Stimulated activated CD8-positive, alpha-beta memory T cell treated with anti-CD3 and anti-CD28 coated beads, Interleukin-4, amount 100 ng/mL, for 48 hours (primary cell): ENCODE measurements around the gene TRAF1.
A peak's percentile ranks its signal among the peaks of the same experiment; 100 is the strongest.

Experiments used
- DNase-seq: peaks from one replicate; pipeline ENCODE4 v3.0.0-alpha.2; 2020

The TRAF1 gene

GRCh38 chr9:120885958-120886357 lies 40.6 kb downstream of the TRAF1 start:
- DNase-seq, result no peak

DNA sequence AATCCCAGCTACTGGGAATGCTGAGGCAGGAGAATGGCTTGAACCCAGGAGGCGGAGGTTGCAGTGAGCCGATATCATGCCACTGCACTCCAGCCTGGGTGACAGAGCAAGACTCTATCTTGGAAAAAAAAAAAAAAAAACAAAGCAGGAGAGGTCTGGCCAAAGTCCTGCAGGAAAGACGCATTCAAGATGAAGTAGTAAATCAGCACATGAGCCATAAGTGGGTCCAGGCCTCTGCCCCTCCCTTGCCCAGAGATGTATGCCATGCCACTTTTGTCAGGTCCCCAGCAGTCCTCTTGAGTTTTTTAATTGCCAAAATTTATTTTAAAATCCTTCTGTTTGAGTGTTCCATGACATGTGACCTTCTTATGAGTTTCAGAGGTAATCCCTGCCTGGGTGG lies 41.1 kb downstream of the TRAF1 start:
- no peak for DNase-seq

GRCh38 chr9:120883608-120883996 lies 43.0 kb downstream of the TRAF1 start:
- DNase-seq, result no peak

- no peak for DNase-seq
Measured at GRCh38 chr9:120882935-120883607, 43.5 kb downstream of the TRAF1 start.

DNA sequence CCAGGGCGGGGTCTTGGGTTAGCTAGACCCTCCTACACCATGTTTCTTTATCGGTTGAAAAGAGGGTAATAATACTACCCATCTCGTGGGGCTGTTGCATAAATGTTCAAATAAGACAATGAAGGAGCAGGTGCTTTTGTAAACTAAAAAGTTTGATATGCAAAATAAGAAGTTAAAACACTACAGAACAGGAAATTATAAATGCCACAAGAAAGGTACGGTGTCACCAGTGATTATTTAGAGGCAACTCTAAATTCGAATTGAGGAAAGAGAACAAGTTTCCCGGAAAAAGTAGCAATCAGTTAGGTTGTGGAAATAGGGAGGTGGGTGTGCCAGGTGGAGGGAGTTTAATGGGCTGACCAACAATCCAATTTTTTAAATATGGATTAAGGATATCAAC lies 47.1 kb downstream of the TRAF1 start:
- no peak for DNase-seq

GRCh38 chr9:120878188-120879130 lies 48.1 kb downstream of the TRAF1 start:
- DNase-seq, result peak; percentile 54

DNA sequence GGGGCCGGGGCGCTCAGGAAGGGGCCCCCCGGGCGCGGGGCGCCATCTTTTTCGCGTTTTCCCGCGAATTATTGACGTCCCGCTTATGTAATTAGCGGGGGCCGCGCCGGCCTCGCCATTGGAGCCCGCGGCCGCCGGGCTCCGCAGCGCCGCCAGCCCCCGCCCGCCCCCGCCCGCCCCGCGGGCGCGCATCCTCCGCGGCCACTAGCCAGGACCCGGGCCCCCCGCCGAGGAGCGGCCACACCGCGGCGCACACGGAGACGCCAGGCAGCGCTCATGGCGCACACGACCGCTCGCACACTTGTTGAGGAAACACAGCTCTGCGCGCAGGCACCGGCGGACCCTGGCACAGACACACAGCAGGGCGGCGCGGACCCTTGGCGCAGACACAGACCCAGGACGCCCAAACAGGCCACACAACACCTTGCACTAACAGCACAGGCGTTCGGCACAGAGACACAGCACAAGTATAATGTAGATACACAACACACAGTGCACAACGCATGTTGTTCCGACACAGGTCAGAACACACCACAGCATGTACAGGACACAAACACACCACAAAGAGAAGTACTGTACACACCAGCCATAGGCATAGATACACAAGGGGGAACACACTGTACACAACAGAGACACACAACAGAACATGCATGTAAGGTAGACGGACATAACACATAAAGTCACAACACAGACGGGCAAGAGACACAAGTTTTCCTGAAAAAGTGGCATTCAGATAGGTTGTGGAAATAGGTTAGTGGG lies 49.1 kb downstream of the TRAF1 start:
- peak; percentile 85 for DNase-seq

DNA sequence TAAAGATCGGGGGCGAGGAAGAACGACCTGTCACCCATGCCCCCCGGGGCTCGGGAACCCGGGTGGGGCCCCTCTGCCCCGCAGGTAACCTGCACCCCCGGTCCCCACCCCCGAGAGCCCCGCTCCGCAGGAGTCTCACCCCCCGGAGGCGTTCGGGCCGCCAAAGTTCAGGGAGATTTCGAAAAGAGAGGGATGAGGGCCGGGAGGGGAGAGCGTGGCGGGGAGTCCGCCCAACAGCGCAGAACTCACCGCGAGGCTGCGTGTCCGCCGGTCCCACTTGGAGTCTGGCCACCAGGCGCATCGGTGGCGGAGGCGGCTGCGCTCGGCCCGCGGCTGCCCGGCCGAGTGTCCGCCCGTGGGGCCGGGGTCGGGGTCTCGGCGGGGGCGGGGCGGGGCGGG lies 49.8 kb downstream of the TRAF1 start, which contains the start of gene PHF19:
PHF19 (minus strand) TSS at position 347 of the 399 bp plus-strand sequence. CDS start 2,447 bp downstream, outside the sequence.
- DNase-seq, result peak; percentile 67

DNA sequence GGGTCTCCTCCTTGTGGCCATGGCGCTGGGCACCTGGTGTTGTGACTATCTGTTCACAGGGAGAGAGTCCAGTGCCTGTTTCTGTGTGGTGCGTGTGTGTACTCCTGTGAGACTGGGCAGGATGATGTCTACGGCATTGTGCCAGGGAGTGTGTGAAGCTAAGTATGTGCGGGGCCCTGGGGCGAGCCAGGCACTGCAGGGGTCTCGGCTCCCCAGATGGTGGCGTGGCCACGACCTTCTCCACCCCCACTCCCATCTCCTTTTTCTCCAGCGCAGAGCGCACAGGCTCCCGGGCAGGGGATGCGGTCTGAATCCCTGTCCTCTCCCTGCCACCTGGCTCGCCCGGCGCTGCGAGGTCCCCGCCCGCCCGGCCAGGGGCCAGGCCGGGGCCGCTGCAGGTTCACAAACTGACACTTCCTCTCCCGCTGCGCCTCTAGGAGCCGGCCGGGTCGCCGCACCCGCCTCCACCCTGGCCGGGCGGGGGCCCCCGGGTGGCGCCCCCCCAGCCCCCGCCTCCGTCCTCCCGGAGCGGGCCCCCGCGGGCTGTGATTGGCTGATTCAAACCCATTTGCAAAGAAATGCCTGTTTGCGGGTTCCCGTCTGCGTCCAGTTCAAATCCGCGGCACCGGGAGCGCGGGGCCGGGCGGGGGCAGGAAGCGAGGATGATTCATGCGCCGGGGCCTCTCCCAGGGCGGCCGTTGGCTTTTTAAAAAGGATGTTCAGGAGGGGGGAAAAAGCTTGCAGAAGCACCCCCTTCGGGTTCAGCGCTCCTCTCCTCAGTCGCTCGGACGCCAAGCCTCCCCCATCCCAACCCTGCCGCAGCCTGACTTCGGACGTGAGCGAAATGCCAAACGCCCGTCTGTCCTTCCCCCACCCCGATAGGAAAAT lies 50.4 kb downstream of the TRAF1 start:
- peak; percentile 90 for DNase-seq

DNA sequence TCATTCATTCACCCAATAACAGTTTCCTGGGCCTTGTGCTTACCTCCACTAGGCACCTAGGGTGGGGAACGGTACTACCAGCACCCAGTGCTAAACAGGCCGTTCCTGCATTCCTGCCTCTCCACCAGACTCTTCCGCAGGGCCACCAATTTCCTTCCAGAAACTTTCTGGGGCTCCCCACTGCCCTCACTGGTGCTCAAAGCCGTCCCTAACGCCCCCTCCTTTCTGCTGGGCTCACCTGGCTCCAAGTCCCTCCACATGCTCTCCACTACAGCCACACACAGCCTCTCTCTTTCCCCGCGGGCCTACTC lies 51.0 kb downstream of the TRAF1 start:
- no peak for DNase-seq

DNA sequence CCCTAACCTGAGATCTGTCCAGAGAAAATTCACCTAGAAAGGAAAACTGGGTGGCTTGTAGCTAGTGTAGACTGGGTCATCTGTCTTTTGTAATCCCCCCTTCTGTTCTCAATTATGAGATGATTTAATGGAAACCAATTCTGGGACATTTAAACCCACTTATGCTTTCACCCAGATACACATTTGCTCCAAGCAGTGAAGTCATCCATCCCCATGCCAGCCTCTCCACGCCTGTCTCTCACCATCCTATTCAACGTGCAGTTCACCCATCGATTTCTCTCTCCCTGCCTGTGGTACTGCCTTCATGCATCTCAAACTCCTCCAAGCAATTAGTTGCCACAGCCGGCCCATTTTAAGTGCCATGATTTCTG lies 51.4 kb downstream of the TRAF1 start:
- DNase-seq, result no peak

DNA sequence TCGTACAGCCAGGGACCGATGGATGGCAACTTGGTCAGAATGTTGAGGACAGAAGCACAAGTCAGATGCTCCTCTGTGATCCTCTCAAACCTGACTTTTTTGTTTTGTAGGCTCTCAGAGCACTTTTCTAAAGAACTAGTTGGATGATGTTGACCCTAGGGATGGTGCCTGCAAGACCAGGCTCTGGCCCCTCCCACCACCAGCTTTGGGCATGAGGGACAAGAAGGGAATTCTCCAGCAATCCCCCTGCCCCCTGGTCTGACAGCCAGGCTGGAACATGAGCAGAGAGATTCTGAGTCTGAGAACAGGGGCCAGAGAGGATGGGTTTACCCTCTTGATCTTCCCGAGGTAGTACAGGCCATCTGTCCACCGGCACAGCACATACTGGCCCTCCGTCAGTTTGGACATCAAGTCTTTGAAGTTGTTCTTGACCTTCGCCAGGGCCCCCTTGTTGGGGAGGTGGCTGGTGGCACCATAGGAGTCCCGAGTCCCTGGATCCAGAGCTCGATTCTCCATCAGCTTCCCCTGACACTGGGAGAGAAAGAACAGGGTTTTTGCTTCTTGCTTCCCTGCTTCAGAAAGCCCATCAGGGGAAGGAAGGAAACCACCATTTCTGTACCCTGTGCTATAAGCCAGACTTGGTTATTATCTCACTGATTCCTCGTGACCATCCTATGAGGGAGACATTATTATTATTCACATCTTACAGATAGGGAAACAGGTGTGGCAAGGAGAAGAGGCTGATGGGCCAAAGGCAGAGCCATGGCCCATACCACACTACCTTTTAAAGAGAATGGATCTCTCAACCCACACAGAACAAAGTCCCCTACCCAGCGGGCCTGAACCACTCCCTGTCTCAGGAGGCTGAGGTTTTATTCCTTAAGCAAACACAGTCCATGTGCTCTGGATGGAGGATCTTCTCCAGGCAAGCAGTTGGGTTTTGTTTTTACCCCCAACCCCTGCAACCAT lies 52.1 kb downstream of the TRAF1 start:
- DNase-seq, result no peak

DNA sequence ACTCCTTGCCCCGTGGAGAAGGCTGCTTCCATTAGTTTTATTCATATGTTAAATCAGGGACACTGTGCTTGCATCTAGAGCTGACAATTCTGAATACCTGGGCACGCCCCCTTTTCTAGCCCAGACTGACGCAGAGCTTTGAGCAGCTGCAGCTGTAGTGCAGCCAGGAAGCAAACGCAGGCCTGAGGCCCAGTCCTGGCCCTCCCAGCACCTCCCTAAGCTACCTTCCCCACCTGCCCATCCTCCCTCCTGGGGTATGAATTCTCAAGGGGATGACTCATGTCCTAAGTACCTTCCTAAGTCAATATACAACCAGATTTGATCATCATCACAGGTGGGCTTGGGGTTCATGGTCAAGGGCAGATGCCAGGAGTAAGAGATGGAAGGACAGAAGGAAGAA lies 53.1 kb downstream of the TRAF1 start:
- DNase-seq, result no peak

DNA sequence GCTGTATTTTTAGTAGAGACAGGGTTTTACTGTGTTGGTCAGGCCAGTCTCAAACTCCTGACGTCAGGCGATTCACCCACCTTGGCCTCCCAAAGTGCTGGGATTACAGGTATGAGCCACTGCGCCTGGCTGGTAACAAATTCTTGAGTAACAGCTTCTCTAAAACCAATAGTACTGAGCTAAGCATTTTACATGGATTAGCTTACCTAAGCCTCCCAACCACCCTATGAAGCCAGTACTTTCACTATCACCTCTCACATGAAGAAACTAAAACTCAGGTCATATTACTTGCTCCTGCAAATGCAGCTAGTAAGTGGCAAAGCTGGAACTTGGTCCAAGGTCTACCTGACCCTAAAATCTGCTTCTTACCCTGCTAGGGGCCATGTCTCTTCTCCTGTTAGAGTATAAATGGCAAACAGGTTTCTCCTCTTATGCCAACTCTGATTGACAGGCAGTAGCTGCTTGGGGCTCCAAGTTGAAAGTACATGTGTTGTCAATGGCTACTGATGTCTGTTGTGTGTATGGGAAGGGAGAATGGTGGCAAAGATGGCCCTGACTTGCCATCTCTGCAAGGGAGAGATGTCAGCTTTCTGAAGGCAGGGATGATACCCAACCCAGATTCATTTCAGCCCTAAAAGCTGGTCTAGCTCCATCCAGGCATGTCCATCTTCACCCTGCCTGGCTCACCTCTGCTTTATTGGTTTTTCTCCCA lies 53.6 kb downstream of the TRAF1 start:
- no peak for DNase-seq

- DNase-seq, result no peak
Measured at GRCh38 chr9:120870206-120870605, 56.4 kb downstream of the TRAF1 start.

GRCh38 chr9:120869726-120870125 lies 56.9 kb downstream of the TRAF1 start:
- no peak for DNase-seq

GRCh38 chr9:120869360-120869687 lies 57.3 kb downstream of the TRAF1 start:
- DNase-seq, result no peak

GRCh38 chr9:120868676-120869359 lies 57.8 kb downstream of the TRAF1 start:
- DNase-seq, result peak; percentile 97

DNA sequence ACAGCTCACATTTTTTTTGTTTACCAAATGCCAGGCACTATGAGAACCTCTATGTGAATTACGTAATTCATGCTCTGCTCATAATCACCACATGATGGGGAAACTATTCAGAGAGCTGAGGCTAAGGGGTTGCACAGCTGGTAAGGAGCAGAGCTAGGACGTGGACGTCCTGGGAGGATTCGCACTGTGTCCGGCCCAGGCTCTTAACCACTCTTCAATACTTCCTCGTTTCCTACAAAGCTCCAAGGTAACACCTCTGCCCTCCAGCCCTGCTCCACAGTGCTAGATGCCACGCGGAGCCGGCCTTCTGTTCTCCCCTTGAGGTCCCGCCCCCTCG lies 58.3 kb downstream of the TRAF1 start:
- DNase-seq, result no peak

DNA sequence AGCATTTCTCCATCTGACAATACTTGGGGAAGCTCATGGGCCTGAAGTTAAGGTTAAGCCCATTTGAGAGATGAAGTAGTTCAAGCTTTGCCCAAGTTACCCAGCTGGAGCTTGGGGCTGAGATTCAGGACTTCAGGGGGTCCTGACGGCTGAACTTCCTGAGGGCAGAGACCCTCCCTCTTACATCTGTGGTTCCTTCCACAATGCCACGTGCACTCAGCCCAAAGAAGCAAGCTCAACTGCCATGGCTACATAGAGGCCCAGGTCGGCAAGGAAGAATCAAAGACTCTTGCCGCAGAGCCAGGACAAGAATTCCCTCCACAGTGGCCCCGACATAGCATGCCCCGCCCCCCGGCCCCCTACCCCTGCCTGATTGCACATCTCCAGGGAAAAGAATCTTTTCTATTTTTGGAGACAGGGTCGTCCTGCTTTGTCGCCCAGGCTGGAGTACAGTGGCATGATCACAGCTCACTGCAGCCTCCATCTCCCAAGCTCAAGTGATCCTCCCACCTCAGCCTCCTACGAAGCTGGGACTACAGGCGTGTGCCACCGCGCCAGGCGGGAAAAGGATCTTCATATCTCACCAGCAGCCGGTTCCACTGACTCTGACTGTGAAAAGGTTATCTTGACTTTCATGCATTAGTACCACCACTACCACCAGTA lies 58.8 kb downstream of the TRAF1 start:
- DNase-seq, result no peak
